Tibial nerve (tissue), 4 donors: ENCODE measurements around the gene RAB20.

Experiments used
- EP300 ChIP-seq, 2 donors: sonication (generic); formaldehyde crosslinking; IDR thresholded peaks; one replicate each; pipeline ENCODE4 v1.6.1; 2017; ENCODE audit warnings: antibody characterized with exemption in 2 of 2, mild to moderate bottlenecking in 1 of 2
- POLR2A ChIP-seq, 2 donors: fragments of 450-650 bp; IDR thresholded peaks; one replicate each; pipeline ENCODE4 v1.6.1; 2017; ENCODE audit warnings: antibody characterized with exemption in 2 of 2, mild to moderate bottlenecking in 2 of 2, moderate library complexity in 2 of 2
- TF ChIP-seq, protein P1 (sequence below), 5 experiments: fragments of 200-600 bp in 3 of 5; fragments of 450-650 bp in 2 of 5; sonication (generic) in 3 of 5; IDR thresholded peaks; one replicate each; pipeline ENCODE4 v1.5.1; 2016 to 2019; ENCODE audit warnings: antibody characterized with exemption in 5 of 5, mild to moderate bottlenecking in 3 of 5, moderate library complexity in 2 of 5

DNA sequence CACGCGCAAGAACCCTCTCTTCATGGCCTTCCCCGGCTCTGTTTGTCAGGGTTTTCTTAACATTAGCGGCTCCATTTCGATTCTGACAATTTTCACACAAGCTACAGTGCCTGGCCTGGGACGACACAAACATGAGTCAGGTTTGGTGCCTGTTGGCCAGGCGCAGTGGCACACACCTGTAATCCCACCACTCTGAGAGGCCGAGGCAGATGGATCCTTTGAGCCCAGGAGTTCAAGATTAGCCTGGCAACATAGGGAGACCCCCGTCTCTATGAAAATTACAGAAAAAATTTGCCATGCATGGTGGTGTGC lies 1.9 kb upstream of the RAB20 start:
- TF ChIP-seq, protein P1, sequence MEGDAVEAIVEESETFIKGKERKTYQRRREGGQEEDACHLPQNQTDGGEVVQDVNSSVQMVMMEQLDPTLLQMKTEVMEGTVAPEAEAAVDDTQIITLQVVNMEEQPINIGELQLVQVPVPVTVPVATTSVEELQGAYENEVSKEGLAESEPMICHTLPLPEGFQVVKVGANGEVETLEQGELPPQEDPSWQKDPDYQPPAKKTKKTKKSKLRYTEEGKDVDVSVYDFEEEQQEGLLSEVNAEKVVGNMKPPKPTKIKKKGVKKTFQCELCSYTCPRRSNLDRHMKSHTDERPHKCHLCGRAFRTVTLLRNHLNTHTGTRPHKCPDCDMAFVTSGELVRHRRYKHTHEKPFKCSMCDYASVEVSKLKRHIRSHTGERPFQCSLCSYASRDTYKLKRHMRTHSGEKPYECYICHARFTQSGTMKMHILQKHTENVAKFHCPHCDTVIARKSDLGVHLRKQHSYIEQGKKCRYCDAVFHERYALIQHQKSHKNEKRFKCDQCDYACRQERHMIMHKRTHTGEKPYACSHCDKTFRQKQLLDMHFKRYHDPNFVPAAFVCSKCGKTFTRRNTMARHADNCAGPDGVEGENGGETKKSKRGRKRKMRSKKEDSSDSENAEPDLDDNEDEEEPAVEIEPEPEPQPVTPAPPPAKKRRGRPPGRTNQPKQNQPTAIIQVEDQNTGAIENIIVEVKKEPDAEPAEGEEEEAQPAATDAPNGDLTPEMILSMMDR (IDR thresholded peaks at IDR 0.05): no peak
- TF ChIP-seq POLR2A (IDR thresholded peaks at IDR 0.05) (no peak), EP300 (IDR thresholded peaks at IDR 0.05) (no peak)
